22Rv1 (cell line): Measurements from ENCODE around the gene POLE2.

ENCODE experiments used
- ZFX ChIP-seq: fragments of 450-650 bp; IDR thresholded peaks from 2 replicates; pipeline ENCODE4 v1.6.1; 2017; ENCODE audit warnings: antibody characterized with exemption, borderline replicate concordance
- TF ChIP-seq, protein P1 (sequence below): fragments of 450-650 bp; IDR thresholded peaks from 2 replicates; pipeline ENCODE4 v1.5.1; 2017; ENCODE audit warnings: mild to moderate bottlenecking

DNA sequence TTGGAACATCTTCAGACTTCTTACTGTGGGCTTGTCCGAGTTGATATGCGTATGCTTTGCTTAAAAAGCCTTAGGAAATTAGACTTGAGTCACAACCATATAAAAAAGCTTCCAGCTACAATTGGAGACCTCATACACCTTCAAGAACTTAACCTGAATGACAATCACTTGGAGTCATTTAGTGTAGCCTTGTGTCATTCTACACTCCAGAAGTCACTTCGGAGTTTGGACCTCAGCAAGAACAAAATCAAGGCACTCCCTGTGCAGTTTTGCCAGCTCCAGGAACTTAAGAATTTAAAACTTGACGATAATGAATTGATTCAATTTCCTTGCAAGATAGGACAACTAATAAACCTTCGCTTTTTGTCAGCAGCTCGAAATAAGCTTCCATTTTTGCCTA is 80.4 kb downstream of the POLE2 start:
- TF ChIP-seq, protein P1, sequence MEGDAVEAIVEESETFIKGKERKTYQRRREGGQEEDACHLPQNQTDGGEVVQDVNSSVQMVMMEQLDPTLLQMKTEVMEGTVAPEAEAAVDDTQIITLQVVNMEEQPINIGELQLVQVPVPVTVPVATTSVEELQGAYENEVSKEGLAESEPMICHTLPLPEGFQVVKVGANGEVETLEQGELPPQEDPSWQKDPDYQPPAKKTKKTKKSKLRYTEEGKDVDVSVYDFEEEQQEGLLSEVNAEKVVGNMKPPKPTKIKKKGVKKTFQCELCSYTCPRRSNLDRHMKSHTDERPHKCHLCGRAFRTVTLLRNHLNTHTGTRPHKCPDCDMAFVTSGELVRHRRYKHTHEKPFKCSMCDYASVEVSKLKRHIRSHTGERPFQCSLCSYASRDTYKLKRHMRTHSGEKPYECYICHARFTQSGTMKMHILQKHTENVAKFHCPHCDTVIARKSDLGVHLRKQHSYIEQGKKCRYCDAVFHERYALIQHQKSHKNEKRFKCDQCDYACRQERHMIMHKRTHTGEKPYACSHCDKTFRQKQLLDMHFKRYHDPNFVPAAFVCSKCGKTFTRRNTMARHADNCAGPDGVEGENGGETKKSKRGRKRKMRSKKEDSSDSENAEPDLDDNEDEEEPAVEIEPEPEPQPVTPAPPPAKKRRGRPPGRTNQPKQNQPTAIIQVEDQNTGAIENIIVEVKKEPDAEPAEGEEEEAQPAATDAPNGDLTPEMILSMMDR: no peak
- no peak for TF ChIP-seq ZFX
